ENCODE results near the gene TOMM7. TPM values are rescaled to one million over a fixed set of nuclear protein-coding genes. Genes with fewer than 3 reads are reported as not detected.

Gene TOMM7
- total RNA-seq, 1 experiment from 2014 or later = 325 TPM

GRCh38 chr7:22771194-22771871 lies 51.3 kb downstream of the TOMM7 start:
- CTCF ChIA-PET = interaction anchor here (0.9 kb wide), 1 partner anchor 11 kb away, joined by 3 read pairs; no protein-coding TSS in a partner anchor
- Histone ChIP-seq H3K4me3 (replicated peaks in 1 of 2; ENCODE audit: low read depth in 1 of 2, low read length in 2 of 2) (no peak overlapping the region), H3K4me1 (ENCODE audit: control insufficient read depth in 1 of 2, insufficient read depth in 2 of 2, low read length in 2 of 2) (no peaks in the 10 kb centered on the region), H3K4me2 (ENCODE audit: low read length) (no peak overlapping the region), H3K36me3 (ENCODE audit: control insufficient read depth in 1 of 2, insufficient read depth in 2 of 2, low read length in 2 of 2) (no peaks in the 10 kb centered on the region), H4K20me1 (ENCODE audit: insufficient read depth) (no peaks in the 10 kb centered on the region), H3K9me3 (ENCODE audit: control insufficient read depth in 1 of 2, insufficient read depth in 1 of 2, low read depth in 1 of 2, low read length in 2 of 2) (no peaks in the 10 kb centered on the region), H3K9ac (ENCODE audit: low read length) (no peak overlapping the region), H3K9me2 (ENCODE audit: insufficient read depth) (no peaks in the 10 kb centered on the region), H2AFZ (ENCODE audit: low read depth, low read length, poor library complexity, severe bottlenecking) (no peak overlapping the region), H3K27ac (ENCODE audit: low read depth, low read length) (no peak overlapping the region), H3K79me2 (ENCODE audit: insufficient read depth, low read length) (no peaks in the 10 kb centered on the region), H3K27me3 (ENCODE audit: insufficient read depth, low read length) (no peaks in the 10 kb centered on the region)
- DNase-seq (ENCODE audit: low read depth, low spot score) (no peak), ATAC-seq (no peak)
- BruUV-seq (replicated peaks) = no TSS peak
- TF ChIP-seq, protein P1, sequence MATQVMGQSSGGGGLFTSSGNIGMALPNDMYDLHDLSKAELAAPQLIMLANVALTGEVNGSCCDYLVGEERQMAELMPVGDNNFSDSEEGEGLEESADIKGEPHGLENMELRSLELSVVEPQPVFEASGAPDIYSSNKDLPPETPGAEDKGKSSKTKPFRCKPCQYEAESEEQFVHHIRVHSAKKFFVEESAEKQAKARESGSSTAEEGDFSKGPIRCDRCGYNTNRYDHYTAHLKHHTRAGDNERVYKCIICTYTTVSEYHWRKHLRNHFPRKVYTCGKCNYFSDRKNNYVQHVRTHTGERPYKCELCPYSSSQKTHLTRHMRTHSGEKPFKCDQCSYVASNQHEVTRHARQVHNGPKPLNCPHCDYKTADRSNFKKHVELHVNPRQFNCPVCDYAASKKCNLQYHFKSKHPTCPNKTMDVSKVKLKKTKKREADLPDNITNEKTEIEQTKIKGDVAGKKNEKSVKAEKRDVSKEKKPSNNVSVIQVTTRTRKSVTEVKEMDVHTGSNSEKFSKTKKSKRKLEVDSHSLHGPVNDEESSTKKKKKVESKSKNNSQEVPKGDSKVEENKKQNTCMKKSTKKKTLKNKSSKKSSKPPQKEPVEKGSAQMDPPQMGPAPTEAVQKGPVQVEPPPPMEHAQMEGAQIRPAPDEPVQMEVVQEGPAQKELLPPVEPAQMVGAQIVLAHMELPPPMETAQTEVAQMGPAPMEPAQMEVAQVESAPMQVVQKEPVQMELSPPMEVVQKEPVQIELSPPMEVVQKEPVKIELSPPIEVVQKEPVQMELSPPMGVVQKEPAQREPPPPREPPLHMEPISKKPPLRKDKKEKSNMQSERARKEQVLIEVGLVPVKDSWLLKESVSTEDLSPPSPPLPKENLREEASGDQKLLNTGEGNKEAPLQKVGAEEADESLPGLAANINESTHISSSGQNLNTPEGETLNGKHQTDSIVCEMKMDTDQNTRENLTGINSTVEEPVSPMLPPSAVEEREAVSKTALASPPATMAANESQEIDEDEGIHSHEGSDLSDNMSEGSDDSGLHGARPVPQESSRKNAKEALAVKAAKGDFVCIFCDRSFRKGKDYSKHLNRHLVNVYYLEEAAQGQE (IDR thresholded peaks at IDR 0.05; ENCODE audit: low read depth) = no peak
- TF ChIP-seq TCF7L2 (IDR thresholded peaks at IDR 0.05; ENCODE audit: borderline replicate concordance, extremely low read depth, insufficient read depth, insufficient read length) = no peak
- no peak for TF ChIP-seq ZNF274 (IDR thresholded peaks at IDR 0.05; ENCODE audit: low read depth, low read length)
- no peak for TF ChIP-seq ELF1 (IDR thresholded peaks at IDR 0.05; ENCODE audit: borderline replicate concordance, low read depth)
- no peak for TF ChIP-seq SIN3A (IDR thresholded peaks at IDR 0.05; ENCODE audit: low read depth)
- TF ChIP-seq, protein P2, sequence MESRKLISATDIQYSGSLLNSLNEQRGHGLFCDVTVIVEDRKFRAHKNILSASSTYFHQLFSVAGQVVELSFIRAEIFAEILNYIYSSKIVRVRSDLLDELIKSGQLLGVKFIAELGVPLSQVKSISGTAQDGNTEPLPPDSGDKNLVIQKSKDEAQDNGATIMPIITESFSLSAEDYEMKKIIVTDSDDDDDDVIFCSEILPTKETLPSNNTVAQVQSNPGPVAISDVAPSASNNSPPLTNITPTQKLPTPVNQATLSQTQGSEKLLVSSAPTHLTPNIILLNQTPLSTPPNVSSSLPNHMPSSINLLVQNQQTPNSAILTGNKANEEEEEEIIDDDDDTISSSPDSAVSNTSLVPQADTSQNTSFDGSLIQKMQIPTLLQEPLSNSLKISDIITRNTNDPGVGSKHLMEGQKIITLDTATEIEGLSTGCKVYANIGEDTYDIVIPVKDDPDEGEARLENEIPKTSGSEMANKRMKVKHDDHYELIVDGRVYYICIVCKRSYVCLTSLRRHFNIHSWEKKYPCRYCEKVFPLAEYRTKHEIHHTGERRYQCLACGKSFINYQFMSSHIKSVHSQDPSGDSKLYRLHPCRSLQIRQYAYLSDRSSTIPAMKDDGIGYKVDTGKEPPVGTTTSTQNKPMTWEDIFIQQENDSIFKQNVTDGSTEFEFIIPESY (IDR thresholded peaks at IDR 0.05; ENCODE audit: extremely low read depth, insufficient replicate concordance, low read length) = no peak
- no peak for TF ChIP-seq SP1 (IDR thresholded peaks at IDR 0.05; ENCODE audit: low read depth)
- no peak for TF ChIP-seq JUND (IDR thresholded peaks at IDR 0.05)
- TF ChIP-seq MAX (IDR thresholded peaks at IDR 0.05) = no peak
- TF ChIP-seq, protein P3, sequence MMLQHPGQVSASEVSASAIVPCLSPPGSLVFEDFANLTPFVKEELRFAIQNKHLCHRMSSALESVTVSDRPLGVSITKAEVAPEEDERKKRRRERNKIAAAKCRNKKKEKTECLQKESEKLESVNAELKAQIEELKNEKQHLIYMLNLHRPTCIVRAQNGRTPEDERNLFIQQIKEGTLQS (IDR thresholded peaks at IDR 0.05) = no peak
- no peak for TF ChIP-seq EZH2phosphoT487 (IDR thresholded peaks at IDR 0.05; ENCODE audit: borderline replicate concordance)
- TF ChIP-seq YY1 (IDR thresholded peaks at IDR 0.05; ENCODE audit: extremely low read depth, insufficient replicate concordance, low read depth, low read length) = no peak
- TF ChIP-seq, protein P4, sequence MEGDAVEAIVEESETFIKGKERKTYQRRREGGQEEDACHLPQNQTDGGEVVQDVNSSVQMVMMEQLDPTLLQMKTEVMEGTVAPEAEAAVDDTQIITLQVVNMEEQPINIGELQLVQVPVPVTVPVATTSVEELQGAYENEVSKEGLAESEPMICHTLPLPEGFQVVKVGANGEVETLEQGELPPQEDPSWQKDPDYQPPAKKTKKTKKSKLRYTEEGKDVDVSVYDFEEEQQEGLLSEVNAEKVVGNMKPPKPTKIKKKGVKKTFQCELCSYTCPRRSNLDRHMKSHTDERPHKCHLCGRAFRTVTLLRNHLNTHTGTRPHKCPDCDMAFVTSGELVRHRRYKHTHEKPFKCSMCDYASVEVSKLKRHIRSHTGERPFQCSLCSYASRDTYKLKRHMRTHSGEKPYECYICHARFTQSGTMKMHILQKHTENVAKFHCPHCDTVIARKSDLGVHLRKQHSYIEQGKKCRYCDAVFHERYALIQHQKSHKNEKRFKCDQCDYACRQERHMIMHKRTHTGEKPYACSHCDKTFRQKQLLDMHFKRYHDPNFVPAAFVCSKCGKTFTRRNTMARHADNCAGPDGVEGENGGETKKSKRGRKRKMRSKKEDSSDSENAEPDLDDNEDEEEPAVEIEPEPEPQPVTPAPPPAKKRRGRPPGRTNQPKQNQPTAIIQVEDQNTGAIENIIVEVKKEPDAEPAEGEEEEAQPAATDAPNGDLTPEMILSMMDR (IDR thresholded peaks at IDR 0.05 in 2 of 3, conservative IDR thresholded peaks at IDR 0.05 in 1 of 3; ENCODE audit: borderline replicate concordance in 1 of 3, insufficient read depth in 1 of 3, low read depth in 2 of 3, low read length in 2 of 3) = no peak
- TF ChIP-seq EGR1 (IDR thresholded peaks at IDR 0.05; ENCODE audit: low read depth) = no peak
- no peak for TF ChIP-seq EZH2 (IDR thresholded peaks at IDR 0.05)
- no peak for TF ChIP-seq RAD21 (IDR thresholded peaks at IDR 0.05; ENCODE audit: low read depth)
- TF ChIP-seq FOSL1 (IDR thresholded peaks at IDR 0.05; ENCODE audit: low read depth) = no peak
- POLR2A ChIA-PET = no interaction called here
- intact Hi-C loops (cut with micrococcal nuclease) = no loop called here
- RAD21 ChIA-PET (ENCODE audit: low non-redundant PET in 1 of 2, low total read pairs in 2 of 2, uncharacterized antibody in 2 of 2, unreplicated experiment in 2 of 2) = no interaction called here
